ENCODE measurements around the gene IPO4. TPM values are rescaled to one million over a fixed set of nuclear protein-coding genes. Genes with fewer than 3 reads are reported as not detected.

The IPO4 gene
- total RNA-seq, 6 experiments from 2014 or later: 17.9 to 44.0 (median 23.0) TPM

GRCh38 chr14:24149302-24149969 is 39.2 kb downstream of the IPO4 start:
- intact Hi-C loops (cut with DNase I): no loop called here
- TF ChIP-seq, protein P1, sequence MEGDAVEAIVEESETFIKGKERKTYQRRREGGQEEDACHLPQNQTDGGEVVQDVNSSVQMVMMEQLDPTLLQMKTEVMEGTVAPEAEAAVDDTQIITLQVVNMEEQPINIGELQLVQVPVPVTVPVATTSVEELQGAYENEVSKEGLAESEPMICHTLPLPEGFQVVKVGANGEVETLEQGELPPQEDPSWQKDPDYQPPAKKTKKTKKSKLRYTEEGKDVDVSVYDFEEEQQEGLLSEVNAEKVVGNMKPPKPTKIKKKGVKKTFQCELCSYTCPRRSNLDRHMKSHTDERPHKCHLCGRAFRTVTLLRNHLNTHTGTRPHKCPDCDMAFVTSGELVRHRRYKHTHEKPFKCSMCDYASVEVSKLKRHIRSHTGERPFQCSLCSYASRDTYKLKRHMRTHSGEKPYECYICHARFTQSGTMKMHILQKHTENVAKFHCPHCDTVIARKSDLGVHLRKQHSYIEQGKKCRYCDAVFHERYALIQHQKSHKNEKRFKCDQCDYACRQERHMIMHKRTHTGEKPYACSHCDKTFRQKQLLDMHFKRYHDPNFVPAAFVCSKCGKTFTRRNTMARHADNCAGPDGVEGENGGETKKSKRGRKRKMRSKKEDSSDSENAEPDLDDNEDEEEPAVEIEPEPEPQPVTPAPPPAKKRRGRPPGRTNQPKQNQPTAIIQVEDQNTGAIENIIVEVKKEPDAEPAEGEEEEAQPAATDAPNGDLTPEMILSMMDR (IDR thresholded peaks at IDR 0.05): no peak
- no peak for TF ChIP-seq POLR2A (IDR thresholded peaks at IDR 0.05)
- Histone ChIP-seq H3K4me3 (no peak overlapping the region), H3K4me1 (peaks cover 0 to 16% (median 3%) of the 10 kb centered on the region in 4 donors), H3K27ac (no peak overlapping the region), H3K9me3 (no peaks in the 10 kb centered on the region), H3K36me3 (peaks cover 0 to 51% (median 22%) of the 10 kb centered on the region in 4 donors), H3K27me3 (no peaks in the 10 kb centered on the region)
- WGBS (ENCODE audit: insufficient coverage, low coverage, low lambda C conversion rate, missing lambda C conversion rate): 92% methylated on average over 2 of the region's 3 CpGs
- no peak for ATAC-seq
- DNase-seq: peak in 1 of 3 donors; percentile 45

GRCh38 chr14:24147761-24148428 is 40.7 kb downstream of the IPO4 start:
- peak in 1 of 3 donors; percentile 69 for DNase-seq

DNA sequence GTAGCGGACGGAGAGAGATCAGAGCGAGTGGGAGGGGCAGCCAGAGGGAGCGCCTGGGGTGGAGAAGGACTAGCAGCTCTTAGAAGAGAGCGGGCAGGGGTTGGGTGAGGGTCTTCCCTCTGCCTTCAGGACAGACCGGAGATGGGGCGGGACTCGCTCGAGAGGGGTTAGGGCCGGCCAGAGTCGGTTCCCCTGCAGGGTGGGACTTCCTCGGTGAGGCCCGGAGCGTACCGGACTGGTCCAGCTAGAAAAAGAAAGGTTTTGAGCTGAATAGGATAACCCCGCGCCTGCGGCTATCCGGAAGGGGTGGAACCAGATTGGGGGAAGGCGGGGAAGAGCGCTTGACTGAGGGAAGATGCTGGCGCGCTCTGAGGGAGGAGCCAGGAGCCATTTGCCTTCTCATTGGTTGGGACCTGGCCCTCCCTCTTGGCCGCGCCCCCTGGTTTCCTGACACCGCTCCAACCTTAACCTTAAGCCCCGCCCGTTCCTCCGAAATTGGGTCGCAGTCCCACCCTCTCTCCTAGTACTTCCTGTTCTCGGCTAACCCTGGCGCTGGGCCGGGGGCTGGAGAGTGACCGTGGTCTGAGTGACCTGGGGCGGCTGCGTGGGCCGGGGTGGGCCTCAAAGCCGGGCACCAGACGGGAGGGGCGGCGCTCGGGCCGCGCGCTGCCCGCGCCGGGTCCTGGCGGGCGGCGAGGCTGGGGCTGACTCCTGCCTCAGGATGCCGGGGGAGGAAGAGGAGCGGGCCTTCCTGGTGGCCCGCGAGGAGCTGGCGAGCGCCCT is 41.4 kb downstream of the IPO4 start, which contains the start of gene RNF31:
Gene RNF31, plus strand, starts transcription at position 521 of the 783 bp plus-strand sequence. Its CDS starts 201 bp downstream, at position 722.
- H3K36me3 ChIP-seq: peaks cover 0 to 44% (median 19%) of the 10 kb centered on the region in 4 donors
- 0% methylated on average over 22 of the region's 57 CpGs for WGBS (ENCODE audit: insufficient coverage, low coverage, low lambda C conversion rate, missing lambda C conversion rate)
- DNase-seq (peak; percentile 98 to 99 (median 98)), ATAC-seq (peak; percentile 89 to 93 (median 90))
- H3K4me3 ChIP-seq: peak within 1 kb of the TSS; percentile 70 to 86 (median 83)
- intact Hi-C loops (cut with DNase I): no loop called here
- TF ChIP-seq, protein P1 (IDR thresholded peaks at IDR 0.05): peak in 1 of 4 donors; percentile 12
- TF ChIP-seq POLR2A (IDR thresholded peaks at IDR 0.05): peak; percentile 54
- peaks cover 0 to 18% (median 4%) of the 10 kb centered on the region in 4 donors for H3K4me1 ChIP-seq
- peak within 1 kb of the TSS; percentile 49 to 79 (median 75) for H3K27ac ChIP-seq
- no peaks in the 10 kb centered on the region for H3K9me3 ChIP-seq
- H3K27me3 ChIP-seq: no peaks in the 10 kb centered on the region

More at GRCh38 chr14:24147761-24148428, 40.7 kb downstream of the IPO4 start:
- intact Hi-C loops (cut with DNase I): no loop called here
- no peak for ATAC-seq
- no peak for TF ChIP-seq POLR2A (IDR thresholded peaks at IDR 0.05)
- TF ChIP-seq, protein P1 (IDR thresholded peaks at IDR 0.05): no peak
- no peaks in the 10 kb centered on the region for H3K9me3 ChIP-seq
- H3K4me3 ChIP-seq: peak overlapping the region; percentile 70 to 86 (median 83)
- H3K36me3 ChIP-seq: peaks cover 0 to 52% (median 25%) of the 10 kb centered on the region in 4 donors
- no peaks in the 10 kb centered on the region for H3K27me3 ChIP-seq
- H3K27ac ChIP-seq: peak overlapping the region; percentile 49 to 79 (median 75)
- WGBS (ENCODE audit: insufficient coverage, low coverage, low lambda C conversion rate, missing lambda C conversion rate): 0% methylated on average over 14 of the region's 29 CpGs
- H3K4me1 ChIP-seq: peaks cover 0 to 16% (median 3%) of the 10 kb centered on the region in 4 donors

GRCh38 chr14:24146453-24146977 is 42.1 kb downstream of the IPO4 start, which contains the start of gene PSME2:
PSME2 (minus strand) TSS chr14:24146610; CDS start chr14:24146581, 29 bp downstream.
- WGBS (ENCODE audit: insufficient coverage, low coverage, low lambda C conversion rate, missing lambda C conversion rate): 0% methylated on average over 23 of the region's 25 CpGs
- ATAC-seq (peak; percentile 84 to 91 (median 87)), DNase-seq (peak; percentile 98 to 99 (median 99))
- Histone ChIP-seq H3K36me3 (peaks cover 0 to 38% (median 14%) of the 10 kb centered on the region in 4 donors), H3K27me3 (no peaks in the 10 kb centered on the region), H3K4me3 (peak within 1 kb of the TSS; percentile 70 to 86 (median 83)), H3K9me3 (no peaks in the 10 kb centered on the region), H3K27ac (peak within 1 kb of the TSS; percentile 49 to 79 (median 75)), H3K4me1 (peaks cover 0 to 22% (median 6%) of the 10 kb centered on the region in 4 donors)
- peak; percentile 22 for TF ChIP-seq POLR2A (IDR thresholded peaks at IDR 0.05)
- TF ChIP-seq, protein P1 (IDR thresholded peaks at IDR 0.05): no peak
- intact Hi-C loops (cut with DNase I): no loop called here

All from right lobe of liver (tissue), 6 donors.